HEK293T (cell line): Measurements from ENCODE around the gene DNAH3.
"Not testable (repeated sequence)": the region's sequence is repeated elsewhere in the genome, so short reads cannot be mapped to it uniquely, and the experiment has no call there.

Experiments used
- CTCF ChIA-PET: fragments of 350-600 bp; formaldehyde crosslinking; extraction: SDS; loops from one replicate; lab custom pipeline; 2021; ENCODE audit warnings: antibody characterized with exemption, inconsistent platforms; lab: Yijun Ruan, JAX
- POLR2A ChIA-PET: fragments of 350-600 bp; formaldehyde crosslinking; extraction: SDS; loops from one replicate; lab custom pipeline; 2020; ENCODE audit warnings: antibody characterized with exemption, inconsistent platforms; lab: Yijun Ruan, JAX
- DNase-seq: peaks from one replicate; pipeline ENCODE4 v3.0.0; 2012; ENCODE audit warnings: mixed read lengths; ENCODE audit errors: extremely low spot score
- ARNT ChIP-seq: fragments of 450-650 bp; IDR thresholded peaks from 2 replicates; pipeline ENCODE4 v1.6.1; 2017; ENCODE audit warnings: mild to moderate bottlenecking
- BHLHE40 ChIP-seq: fragments of 450-650 bp; IDR thresholded peaks from 2 replicates; pipeline ENCODE4 v1.6.1; 2016; ENCODE audit warnings: mild to moderate bottlenecking, moderate library complexity, borderline replicate concordance
- CTBP1 ChIP-seq: fragments of 450-650 bp; IDR thresholded peaks from 2 replicates; pipeline ENCODE4 v1.6.1; 2016; ENCODE audit warnings: borderline replicate concordance
- ELF4 ChIP-seq: fragments of 450-650 bp; IDR thresholded peaks from 2 replicates; pipeline ENCODE4 v1.6.1; 2017; ENCODE audit warnings: antibody characterized with exemption
- FOXA1 ChIP-seq: fragments of 450-650 bp; IDR thresholded peaks from 2 replicates; pipeline ENCODE4 v1.6.1; 2016; ENCODE audit warnings: mild to moderate bottlenecking
- FOXK2 ChIP-seq: fragments of 450-650 bp; IDR thresholded peaks from 2 replicates; pipeline ENCODE4 v1.6.1; 2016; ENCODE audit warnings: mild to moderate bottlenecking
- FOXM1 ChIP-seq: fragments of 450-650 bp; IDR thresholded peaks from 2 replicates; pipeline ENCODE4 v1.6.1; 2017; ENCODE audit warnings: mild to moderate bottlenecking, borderline replicate concordance
- HDGF ChIP-seq: fragments of 450-650 bp; IDR thresholded peaks from 2 replicates; pipeline ENCODE4 v1.6.1; 2017; ENCODE audit warnings: antibody characterized with exemption, borderline replicate concordance
- L3MBTL2 ChIP-seq: fragments of 450-650 bp; conservative IDR thresholded peaks from 2 replicates; pipeline ENCODE4 v1.6.1; 2016; ENCODE audit warnings: mild to moderate bottlenecking
- LEF1 ChIP-seq: fragments of 450-650 bp; IDR thresholded peaks from 2 replicates; pipeline ENCODE4 v1.6.1; 2017; ENCODE audit warnings: mild to moderate bottlenecking, borderline replicate concordance
- NFRKB ChIP-seq: fragments of 450-650 bp; IDR thresholded peaks from 2 replicates; pipeline ENCODE4 v1.6.1; 2016; ENCODE audit warnings: mild to moderate bottlenecking, moderate library complexity
- SP1 ChIP-seq: fragments of 450-650 bp; IDR thresholded peaks from 2 replicates; pipeline ENCODE4 v1.6.1; 2017
- SUZ12 ChIP-seq: fragments of 450-650 bp; IDR thresholded peaks from 2 replicates; pipeline ENCODE4 v1.6.1; 2016; ENCODE audit warnings: mild to moderate bottlenecking
- TARDBP ChIP-seq: fragments of 450-650 bp; IDR thresholded peaks from 2 replicates; pipeline ENCODE4 v1.6.1; 2016
- ZNF384 ChIP-seq: fragments of 450-650 bp; IDR thresholded peaks from 2 replicates; pipeline ENCODE4 v1.6.1; 2016
- TF ChIP-seq, protein P1 (sequence below): fragments of 450-650 bp; IDR thresholded peaks from 2 replicates; pipeline ENCODE4 v1.6.1; 2016

Gene DNAH3

DNA sequence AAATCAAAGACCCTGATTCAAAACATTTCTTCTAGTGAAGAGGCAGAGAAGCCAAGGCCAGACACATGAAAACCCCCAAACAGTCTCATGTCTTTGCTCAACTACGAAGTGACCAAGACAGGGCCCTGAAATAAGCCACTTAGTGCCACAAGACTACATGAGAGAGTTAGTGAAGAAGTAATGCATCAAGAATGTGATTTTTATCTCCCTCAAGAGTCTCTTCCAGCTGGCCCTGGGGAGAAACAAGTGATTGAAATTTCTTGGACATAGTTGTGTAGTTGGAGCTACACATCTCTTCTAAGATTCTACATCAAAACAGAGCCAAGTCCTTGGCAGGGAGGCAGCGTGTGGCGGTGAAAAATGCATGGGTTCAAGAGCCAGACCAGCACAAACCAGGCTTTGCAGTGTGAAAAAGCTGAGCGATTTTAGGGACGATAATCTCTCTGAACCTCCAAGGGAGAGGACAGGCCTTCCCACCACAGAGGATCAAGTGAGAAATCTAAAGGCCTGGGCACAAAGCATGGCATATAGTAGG, 219.5 kb downstream of the DNAH3 start:
- ChIA-PET POLR2A (no interaction called here), CTCF (no interaction called here)
- TF ChIP-seq HDGF (no peak), NFRKB (no peak), SP1 (no peak), BHLHE40 (no peak), ZNF384 (no peak), LEF1 (no peak), FOXK2 (no peak), CTBP1 (no peak), L3MBTL2 (no peak), ARNT (no peak), FOXA1 (no peak), TARDBP (no peak), ELF4 (no peak), SUZ12 (no peak), FOXM1 (no peak)
- TF ChIP-seq, protein P1, sequence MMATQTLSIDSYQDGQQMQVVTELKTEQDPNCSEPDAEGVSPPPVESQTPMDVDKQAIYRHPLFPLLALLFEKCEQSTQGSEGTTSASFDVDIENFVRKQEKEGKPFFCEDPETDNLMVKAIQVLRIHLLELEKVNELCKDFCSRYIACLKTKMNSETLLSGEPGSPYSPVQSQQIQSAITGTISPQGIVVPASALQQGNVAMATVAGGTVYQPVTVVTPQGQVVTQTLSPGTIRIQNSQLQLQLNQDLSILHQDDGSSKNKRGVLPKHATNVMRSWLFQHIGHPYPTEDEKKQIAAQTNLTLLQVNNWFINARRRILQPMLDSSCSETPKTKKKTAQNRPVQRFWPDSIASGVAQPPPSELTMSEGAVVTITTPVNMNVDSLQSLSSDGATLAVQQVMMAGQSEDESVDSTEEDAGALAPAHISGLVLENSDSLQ: no peak
- DNase-seq: no peak

DNA sequence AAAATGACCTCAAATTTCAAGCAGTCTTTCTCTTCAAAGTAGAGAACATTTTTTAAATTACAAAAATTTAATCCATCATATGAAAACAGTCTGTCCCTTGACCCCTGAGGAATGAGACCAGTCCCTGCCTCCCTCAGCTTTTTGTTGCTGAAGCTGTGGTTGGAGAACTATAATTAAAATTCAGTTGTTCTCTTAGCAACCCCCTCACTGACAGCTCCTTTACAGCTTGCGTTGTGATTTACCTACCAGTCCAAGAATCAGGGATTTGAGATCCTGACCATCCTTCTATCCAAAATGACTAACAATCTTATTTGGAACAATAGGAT, 220.3 kb downstream of the DNAH3 start:
- no peak for TF ChIP-seq TARDBP
- TF ChIP-seq BHLHE40: no peak
- no peak for TF ChIP-seq HDGF
- TF ChIP-seq LEF1: no peak
- no peak for TF ChIP-seq FOXK2
- TF ChIP-seq L3MBTL2: no peak

GRCh38 chr16:20929676-20930364, 220.8 kb downstream of the DNAH3 start:
- ChIA-PET POLR2A (interaction anchor here (0.7 kb wide), 2 partner anchors 21 to 37 kb away, joined by 3 to 4 read pairs; no protein-coding TSS in a partner anchor), CTCF (interaction anchor here (0.6 kb wide), 1 partner anchor 82 kb away, joined by 9 read pairs; no protein-coding TSS in a partner anchor)
- DNase-seq: not testable (repeated sequence)

More for the DNA sequence above, 220.3 kb downstream of the DNAH3 start:
- POLR2A ChIA-PET: interaction anchor here (0.7 kb wide), 2 partner anchors 21 to 37 kb away, joined by 3 to 4 read pairs; no protein-coding TSS in a partner anchor
- DNase-seq: no peak
- CTCF ChIA-PET: no interaction called here

GRCh38 chr16:20928774-20929411, 221.8 kb downstream of the DNAH3 start:
- ChIA-PET POLR2A (no interaction called here), CTCF (interaction anchor here (0.6 kb wide), 1 partner anchor 81 kb away, joined by 9 read pairs; no protein-coding TSS in a partner anchor)

DNA sequence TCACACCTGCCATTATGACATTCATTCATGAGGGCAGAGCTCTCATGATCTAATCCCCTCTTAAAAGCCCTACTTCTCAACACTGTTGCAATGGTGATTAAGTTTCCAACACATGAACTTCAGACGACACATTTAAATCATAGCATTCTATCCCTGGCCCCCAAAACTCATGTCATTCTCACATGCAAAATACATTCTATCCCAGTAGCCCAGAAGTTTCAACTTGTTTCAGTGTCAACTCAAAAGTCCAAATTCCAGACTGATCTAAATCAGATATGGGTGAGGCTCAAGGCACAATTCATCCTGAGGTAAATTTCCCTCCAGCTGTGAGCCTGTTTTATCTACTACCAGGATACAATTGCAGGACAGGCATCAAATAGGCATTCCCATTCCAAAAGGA, 224.9 kb downstream of the DNAH3 start:
- ChIA-PET CTCF (no interaction called here), POLR2A (no interaction called here)
- no peak for DNase-seq
- TF ChIP-seq L3MBTL2 (no peak), TARDBP (no peak), SP1 (no peak), ZNF384 (no peak), ELF4 (no peak), LEF1 (no peak)

More at GRCh38 chr16:20928774-20929411, 221.8 kb downstream of the DNAH3 start:
- TF ChIP-seq FOXA1 (no peak), FOXK2 (no peak), BHLHE40 (no peak), NFRKB (no peak), SUZ12 (no peak), CTBP1 (no peak), FOXM1 (no peak), SP1 (no peak), L3MBTL2 (no peak), LEF1 (no peak), HDGF (no peak), ELF4 (no peak), ARNT (no peak)
- TF ChIP-seq, protein P1: no peak
- DNase-seq: no peak

DNA sequence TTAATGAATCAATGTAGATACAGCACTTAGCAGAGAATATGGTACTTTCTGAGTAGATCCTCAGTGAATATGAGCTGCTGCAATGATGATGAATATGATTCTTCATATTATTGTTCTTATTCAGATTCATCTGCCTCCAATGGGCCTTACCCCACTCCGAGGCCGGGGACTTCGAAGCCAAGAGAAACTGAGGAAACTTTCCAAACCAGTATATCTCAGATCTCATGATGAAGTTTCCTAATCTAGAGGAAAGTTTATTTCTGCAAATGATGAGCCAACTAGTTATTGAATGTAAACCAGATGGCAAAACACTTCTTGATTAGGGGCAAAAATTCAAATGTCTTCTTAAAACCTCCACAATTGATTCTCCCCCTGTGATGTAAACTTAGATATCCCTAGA, 226.8 kb downstream of the DNAH3 start:
- ChIA-PET POLR2A (no interaction called here), CTCF (no interaction called here)
- no peak for DNase-seq
- TF ChIP-seq SP1 (no peak), CTBP1 (no peak), ELF4 (no peak), LEF1 (no peak), FOXK2 (no peak), SUZ12 (no peak), HDGF (no peak), ZNF384 (no peak), FOXA1 (no peak), ARNT (no peak), BHLHE40 (no peak), L3MBTL2 (no peak)

- POLR2A ChIA-PET: no interaction called here
- CTCF ChIA-PET: no interaction called here
- DNase-seq: no peak
- TF ChIP-seq FOXM1 (no peak), SP1 (no peak), L3MBTL2 (no peak), CTBP1 (no peak)
- TF ChIP-seq, protein P1: no peak
These were observed 229.8 kb downstream of the DNAH3 start for GRCh38 chr16:20920799-20921198.
